ENCODE results near the gene DNAJC24. TPM values are rescaled to one million over a fixed set of nuclear protein-coding genes. Genes with fewer than 3 reads are reported as not detected.

The DNAJC24 gene
- total and polyA plus RNA-seq, 10 of the 15 experiments (the other 5 are each of a cell fraction or from before 2014, with no cell fraction given), result 10.0 to 25.4 (median 13.8) TPM

- 94% methylated on average over 2 of the region's 2 CpGs for WGBS (ENCODE audit: insufficient coverage, insufficient replicate concordance, low lambda C conversion rate, missing lambda C conversion rate)
- FAIRE-seq, result no peak
- no peak overlapping the region for H3K4me2 ChIP-seq (ENCODE audit: control insufficient read depth, insufficient read depth)
- no peak overlapping the region for H3K4me3 ChIP-seq
- H3K9ac ChIP-seq (ENCODE audit: control insufficient read depth, insufficient read depth, low read length), result no peak overlapping the region
- no peaks in the 10 kb centered on the region for H3K4me1 ChIP-seq (ENCODE audit: control insufficient read depth, insufficient read depth, low read length)
- intact Hi-C loops (cut with micrococcal nuclease; ENCODE audit: unreplicated experiment), result no loop called here
- H3K27ac ChIP-seq (ENCODE audit: control insufficient read depth, insufficient read depth), result no peak overlapping the region
- SMC1A ChIA-PET (ENCODE audit: uncharacterized antibody, unreplicated experiment), result interaction anchor here (1.6 kb wide), 1 partner anchor 19 kb away, joined by 3 read pairs; no protein-coding TSS in a partner anchor
- RAD21 ChIA-PET (ENCODE audit: unreplicated experiment), result no interaction called here
- H3K79me2 ChIP-seq (ENCODE audit: control insufficient read depth, insufficient read depth, low read length), result no peaks in the 10 kb centered on the region
- no peaks in the 10 kb centered on the region for H3K9me3 ChIP-seq (replicated peaks; ENCODE audit: control insufficient read depth, insufficient read depth, low read length)
- CTCF ChIA-PET, result interaction anchor here (0.6 to 2.0 kb wide), 3 partner anchors 20 to 540 kb away, joined by 3 to 5 read pairs (median 3); no protein-coding TSS in a partner anchor
- DNase-seq (ENCODE audit: low read depth, low spot score), result no peak
- BruUV-seq (replicated peaks), result no TSS peak
- H4K20me1 ChIP-seq (ENCODE audit: control insufficient read depth, insufficient read depth), result no peaks in the 10 kb centered on the region
- H3K27me3 ChIP-seq (replicated peaks in 1 of 2; ENCODE audit: control insufficient read depth in 2 of 2, insufficient read depth in 2 of 2, low read length in 1 of 2), result no peaks in the 10 kb centered on the region
- no peak overlapping the region for H2AFZ ChIP-seq (ENCODE audit: control insufficient read depth, low read depth, low read length)
- in situ Hi-C loops (cut with MboI), result no loop called here
- H3K36me3 ChIP-seq (ENCODE audit: control insufficient read depth in 2 of 2, insufficient read depth in 2 of 2, low read length in 1 of 2), result no peaks in the 10 kb centered on the region; a peak in 2 of 4 replicates
- POLR2A ChIA-PET, result no interaction called here
- ATAC-seq, result no peak
- no peak for TF ChIP-seq BHLHE40 (IDR thresholded peaks at IDR 0.05; ENCODE audit: borderline replicate concordance in 1 of 2, low read depth in 2 of 2, low read length in 1 of 2)
- no peak for TF ChIP-seq MYC (IDR thresholded peaks at IDR 0.05; ENCODE audit: insufficient read depth, insufficient read length, insufficient replicate concordance, low read length, severe bottlenecking)
- no peak for TF ChIP-seq DPF2 (IDR thresholded peaks at IDR 0.05)
- no peak for TF ChIP-seq CHD2 (IDR thresholded peaks at IDR 0.05; ENCODE audit: borderline replicate concordance, low read depth, low read length)
- TF ChIP-seq FOXM1 (IDR thresholded peaks at IDR 0.05; ENCODE audit: low read depth, low read length), result no peak
- TF ChIP-seq ZNF384 (IDR thresholded peaks at IDR 0.05; ENCODE audit: borderline replicate concordance, low read depth, low read length), result no peak
- no peak for TF ChIP-seq IRF3 (IDR thresholded peaks at IDR 0.05)
- TF ChIP-seq MYB (IDR thresholded peaks at IDR 0.05; ENCODE audit: borderline replicate concordance, low read depth, low read length), result no peak
- no peak for TF ChIP-seq HCFC1 (IDR thresholded peaks at IDR 0.05; ENCODE audit: low read length)
Measured at GRCh38 chr11:31417816-31418215, 48.2 kb downstream of the DNAJC24 start.

Data from GM12878 (cell line).